CD4-positive, alpha-beta T cell treated with Interleukin-1 beta for 1 hour (primary cell): ENCODE results near the gene SLC35C1.

Experiments used
- DNase-seq, 2 donors: peaks; one replicate each; pipeline ENCODE4 v3.0.0-alpha.2; 2020 to 2022

SLC35C1 gene

DNA sequence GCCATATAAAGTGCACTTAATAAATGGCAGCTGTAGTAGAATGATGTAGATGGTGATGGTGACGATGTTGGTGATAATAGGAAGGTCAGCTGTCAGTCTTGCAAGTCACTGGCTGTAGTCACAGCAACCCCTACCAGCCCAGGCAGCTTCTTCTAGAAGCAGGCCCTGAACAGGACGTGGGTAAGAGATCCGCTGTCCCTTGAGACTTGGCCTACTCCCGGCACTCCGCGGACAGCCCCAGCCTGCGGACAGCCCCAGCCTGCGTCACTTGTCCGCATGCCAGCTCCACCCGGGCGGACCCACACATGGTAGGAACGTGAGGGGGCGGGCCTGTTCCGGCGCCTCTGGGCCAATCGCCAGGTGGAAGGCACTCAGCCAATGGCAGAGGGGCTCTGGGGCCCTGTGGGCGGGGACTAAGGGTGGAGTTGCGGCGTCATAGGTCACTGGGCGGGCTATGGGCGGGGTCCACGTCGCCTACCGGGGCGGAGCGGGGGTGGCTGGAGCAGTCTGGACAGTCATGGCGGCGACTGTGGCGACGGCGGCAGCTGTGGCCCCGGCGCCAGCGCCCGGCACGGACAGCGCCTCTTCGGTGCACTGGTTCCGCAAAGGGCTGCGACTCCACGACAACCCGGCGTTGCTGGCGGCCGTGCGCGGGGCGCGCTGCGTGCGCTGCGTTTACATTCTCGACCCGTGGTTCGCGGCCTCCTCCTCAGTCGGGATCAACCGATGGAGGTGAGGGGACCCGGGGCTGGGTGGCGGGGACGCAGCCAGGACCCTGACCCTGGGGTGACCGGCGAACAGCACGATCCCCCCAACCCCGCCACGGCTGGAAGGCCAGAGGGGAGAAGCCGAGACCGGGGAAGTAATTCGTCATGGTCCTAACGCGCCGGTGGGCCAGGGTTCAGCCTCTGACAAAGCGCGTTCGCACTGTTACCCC, 42.3 kb downstream of the SLC35C1 start, which contains the start of gene CRY2:
Gene CRY2, plus strand, starts transcription at position 502 of the 937 bp plus-strand sequence. Its CDS starts 16 bp downstream, at position 518.
- peak; percentile 99 for DNase-seq

DNA sequence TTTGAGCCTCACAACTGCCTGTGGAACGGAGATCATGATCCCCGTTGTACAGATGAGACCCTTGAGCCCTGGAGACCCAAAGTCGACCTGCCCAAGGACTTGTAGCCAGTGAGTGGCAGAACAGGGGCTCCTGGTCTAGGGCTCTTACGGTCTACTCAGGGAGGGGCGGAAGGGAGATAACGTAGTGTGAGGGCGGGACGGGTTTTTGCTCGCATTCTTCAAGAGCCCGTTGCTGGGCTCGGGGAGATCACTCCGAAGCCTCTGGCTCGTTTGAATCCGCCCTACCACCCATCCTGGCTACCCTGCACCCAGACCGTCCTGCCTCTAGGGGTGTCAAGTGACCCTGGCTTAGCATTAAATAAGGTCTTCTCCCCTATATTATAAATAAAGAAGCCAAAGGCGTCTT, 43.0 kb downstream of the SLC35C1 start:
- peak; percentile 64 to 67 for DNase-seq

DNA sequence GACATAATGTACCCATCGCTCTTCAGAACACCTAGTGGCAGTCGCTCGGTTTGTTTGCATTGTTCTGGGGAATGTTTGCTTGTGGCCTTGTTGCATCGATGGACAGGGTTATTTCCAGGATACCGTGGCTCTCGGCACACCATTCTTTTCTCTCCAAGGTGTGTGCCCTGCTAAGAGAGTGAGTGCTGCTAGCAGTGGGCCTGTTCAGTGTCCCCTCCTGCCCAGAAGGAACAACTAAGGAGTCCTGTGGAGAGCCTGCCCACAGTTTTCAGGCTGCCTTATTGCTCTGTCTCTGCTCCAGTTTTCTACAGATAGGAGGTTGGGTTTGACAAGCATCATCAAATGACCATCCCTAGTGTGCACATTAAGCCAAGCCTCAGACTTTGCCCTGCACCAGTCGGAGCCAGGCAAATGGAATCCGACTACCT, 43.7 kb downstream of the SLC35C1 start:
- no peak for DNase-seq

DNA sequence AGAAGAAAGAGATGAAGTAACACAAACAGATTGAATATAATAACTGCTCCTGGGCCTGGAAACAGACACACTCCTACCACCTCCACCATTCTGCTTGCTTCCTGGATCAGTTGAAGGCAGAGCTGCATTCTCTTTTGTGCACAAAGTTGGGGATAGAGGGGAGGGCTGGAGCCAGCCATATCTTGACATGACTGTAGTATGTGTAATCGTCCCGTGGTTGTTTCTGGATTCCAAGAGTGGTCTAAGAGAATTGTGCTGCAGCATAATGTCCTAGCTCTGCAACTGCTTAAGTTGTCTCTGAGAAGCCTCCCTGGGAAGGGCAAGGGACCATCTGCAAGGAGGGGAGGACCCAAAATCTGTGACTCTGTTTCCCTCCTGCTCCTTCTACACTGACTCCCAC, 45.5 kb downstream of the SLC35C1 start:
- DNase-seq, result no peak

DNA sequence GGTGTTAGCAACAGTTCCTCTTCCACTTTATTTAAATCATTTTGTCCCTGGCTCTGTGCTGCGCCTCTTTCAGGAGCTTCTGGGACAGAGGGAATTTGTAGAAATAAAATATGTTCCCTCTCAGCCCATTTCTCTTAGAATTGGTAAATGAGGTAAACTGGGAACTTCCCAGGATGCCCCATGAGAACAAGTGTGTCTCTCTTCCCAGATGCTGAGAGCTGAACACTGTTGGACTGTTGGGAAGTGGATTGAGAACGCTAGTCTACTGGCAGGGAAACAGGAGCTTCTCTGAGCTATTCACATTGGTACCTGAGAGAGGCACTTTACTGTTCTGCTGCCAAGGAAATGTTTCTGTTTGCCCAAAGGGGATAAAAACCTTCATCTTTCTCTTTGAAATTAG, 46.3 kb downstream of the SLC35C1 start:
- DNase-seq, result no peak

DNA sequence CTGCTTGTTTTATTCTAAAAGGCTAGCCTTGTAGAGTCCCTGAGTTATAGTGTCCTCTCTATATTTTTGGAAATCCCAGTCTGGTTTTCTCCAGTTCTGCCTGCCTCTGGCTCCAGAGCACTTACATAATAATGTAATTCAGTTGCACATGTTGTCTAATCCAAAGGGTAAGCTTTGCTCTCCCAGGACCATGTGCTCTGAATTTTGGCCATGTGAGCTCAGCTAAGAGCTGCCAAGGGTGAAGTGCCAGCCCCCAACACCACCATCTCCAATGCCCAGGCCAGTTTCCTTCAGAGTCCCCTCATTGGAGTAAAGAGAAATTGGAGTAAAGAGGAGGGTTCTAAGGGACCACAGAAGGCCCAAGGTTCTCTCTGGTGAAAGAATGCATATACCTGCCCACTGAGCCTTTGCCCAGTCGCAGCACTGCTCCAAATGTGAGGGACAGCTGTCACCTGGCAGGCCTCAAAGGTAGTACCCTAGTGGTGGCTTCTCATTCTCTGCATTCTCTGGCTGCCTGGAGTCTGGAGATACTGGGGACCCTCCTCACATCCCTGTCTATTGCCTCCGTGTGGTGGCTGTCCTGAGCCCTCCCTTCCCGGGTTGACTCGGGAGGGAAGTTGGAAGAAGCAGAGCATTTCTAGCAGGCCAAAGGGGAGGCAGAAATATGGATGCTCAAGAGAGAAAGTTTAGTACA, 47.2 kb downstream of the SLC35C1 start:
- DNase-seq, result no peak

DNA sequence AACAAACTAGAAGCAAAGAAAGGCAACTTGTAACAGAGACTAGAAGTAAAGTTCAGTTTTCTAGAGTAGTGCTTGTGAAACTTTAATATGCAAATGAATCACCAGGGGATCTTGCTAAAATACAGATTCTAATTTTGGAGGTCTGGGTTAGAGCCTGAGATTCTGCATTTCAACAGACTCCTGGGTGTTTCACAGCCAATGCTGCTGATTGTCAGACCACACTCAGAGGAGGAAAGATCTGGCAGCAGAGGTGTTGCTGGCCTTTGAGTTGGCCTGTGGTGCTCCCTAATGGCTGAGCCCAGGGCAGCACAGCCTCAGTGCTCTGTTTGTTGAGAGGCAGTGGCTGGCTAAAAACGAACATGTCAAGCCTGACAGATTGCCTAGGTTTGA, 47.8 kb downstream of the SLC35C1 start:
- DNase-seq, result no peak

DNA sequence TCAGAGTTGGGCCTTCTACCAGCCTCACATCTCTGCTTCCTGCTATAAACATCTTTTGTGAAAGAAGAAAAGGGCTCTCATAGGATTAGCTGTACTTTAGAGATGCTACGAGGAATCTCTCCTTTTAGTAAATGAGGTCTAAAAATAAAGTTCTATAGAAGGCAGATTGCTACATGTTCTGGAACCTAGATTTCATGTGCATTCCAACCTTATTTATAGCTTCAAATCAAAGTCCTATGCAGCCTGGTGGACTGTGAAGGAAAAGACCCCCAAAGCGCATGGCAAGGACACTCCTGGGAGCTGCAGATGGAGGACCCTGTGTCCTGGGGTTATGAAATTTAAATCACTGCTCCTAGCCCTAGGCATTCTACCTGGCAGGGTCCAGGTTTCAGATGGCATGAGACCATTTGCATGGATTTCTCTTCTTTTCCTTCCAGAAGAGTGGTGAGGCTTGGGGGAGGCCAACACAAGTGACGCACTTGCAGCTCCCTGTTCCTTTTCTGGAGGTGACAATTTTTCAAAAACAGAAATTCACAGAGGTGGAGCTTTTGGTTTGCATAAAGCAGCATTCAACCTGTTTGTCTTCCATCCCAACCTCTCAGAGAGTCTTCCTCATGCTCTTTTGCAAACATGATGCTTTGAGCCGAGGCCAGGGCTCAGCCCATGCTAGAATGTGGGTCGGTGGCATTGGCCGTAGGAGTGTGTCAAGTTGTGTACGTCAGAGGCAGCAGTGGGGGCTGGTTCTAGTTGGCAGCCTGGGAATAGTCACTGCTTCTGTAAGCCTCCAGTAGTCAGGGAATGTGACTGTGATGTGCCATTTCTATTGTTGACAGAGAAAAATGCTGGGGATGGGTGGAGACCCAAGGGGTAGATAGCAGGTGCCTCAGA, 48.6 kb downstream of the SLC35C1 start:
- DNase-seq, result no peak

DNA sequence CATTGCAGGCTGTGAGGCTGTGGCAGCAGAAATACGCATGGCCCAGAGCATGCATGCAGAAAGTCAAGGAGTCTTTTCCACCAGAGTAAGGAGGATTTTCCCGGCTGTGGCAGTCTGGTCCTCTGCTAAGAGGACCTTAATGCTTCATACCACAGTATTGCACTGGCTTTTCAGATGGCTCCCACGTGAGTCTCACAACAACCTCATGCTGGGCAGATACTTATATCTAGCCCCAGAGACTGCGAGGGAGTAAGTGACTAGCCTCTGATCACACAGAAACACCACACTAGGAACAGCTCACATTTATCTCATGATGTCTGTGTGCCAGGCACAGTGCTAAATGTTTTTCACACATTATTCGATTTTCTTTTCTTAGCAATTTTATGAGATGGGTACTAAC, 50.4 kb downstream of the SLC35C1 start:
- DNase-seq, result no peak

DNA sequence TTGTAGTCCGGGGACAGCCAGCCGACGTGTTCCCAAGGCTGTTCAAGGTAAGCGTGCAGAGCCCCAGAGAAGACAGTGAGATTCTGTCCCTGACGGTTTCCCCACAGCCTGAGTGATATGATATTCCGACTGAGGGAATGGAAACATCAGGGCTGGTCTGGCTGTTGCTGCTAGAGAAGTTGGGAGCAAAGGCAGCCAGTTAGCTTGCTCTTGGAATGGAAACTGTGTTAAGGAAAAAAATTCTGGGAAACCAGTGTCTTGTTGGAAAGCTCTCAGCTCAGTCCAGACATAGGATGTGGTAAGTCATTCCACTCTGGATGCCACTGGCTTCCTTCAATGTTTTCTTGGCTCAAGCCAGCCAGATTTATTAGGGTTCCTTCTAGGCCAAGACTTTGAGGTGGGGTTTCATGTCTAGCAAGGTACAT, 51.1 kb downstream of the SLC35C1 start:
- DNase-seq, result no peak

DNA sequence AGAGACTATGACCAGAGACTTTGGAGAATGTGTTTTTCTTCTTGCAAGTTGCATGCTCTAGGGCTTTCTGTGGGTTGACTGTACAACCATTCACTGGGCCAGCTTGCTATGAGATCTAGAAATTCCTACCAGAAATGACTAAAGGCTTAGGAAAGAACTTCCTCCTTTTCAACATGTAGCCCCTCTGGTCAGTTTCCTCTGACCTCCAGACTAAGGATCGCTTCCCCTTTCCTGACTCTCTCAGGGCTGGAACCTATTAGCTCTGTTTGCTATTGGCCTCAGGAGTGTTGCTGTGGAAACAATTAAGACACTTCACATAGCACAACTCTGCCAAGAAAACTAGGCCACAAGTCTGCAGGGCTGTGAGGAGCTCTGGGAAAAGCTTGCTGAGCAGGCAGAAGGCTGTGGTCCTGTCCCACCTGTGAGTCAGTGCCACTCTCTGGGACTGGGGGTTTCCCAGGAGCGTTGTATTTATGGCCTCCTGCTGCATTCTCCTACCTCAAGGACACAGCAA, 53.1 kb downstream of the SLC35C1 start:
- DNase-seq, result peak in 1 of 2 donors; percentile 50

DNA sequence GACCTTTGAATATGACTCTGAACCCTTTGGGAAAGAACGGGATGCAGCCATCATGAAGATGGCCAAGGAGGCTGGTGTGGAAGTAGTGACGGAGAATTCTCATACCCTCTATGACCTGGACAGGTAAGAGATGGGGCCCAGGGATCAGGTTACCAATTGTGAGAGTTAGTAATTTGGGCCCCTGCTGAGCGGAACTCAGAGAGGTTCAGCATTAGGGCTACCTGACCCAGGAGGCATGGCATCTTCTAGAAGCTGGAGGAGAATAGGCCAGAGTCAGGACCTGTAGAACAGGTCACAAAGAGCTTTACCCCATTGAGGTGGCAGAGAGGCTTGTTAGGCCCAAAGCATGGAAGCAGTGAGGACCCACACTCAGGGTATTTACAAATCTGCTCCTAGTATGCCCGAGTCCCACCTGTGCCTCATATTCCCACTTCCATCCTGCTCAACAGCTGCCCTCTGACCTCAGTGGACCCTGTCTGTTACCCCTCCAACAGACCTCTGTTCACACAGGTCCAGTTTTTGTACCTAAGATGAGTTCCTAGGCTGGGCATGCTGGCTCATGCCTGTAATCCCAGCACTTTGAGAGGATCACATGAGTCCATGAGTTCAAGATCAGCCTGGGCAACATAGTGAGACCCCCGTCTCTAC, 53.9 kb downstream of the SLC35C1 start:
- no peak for DNase-seq

DNA sequence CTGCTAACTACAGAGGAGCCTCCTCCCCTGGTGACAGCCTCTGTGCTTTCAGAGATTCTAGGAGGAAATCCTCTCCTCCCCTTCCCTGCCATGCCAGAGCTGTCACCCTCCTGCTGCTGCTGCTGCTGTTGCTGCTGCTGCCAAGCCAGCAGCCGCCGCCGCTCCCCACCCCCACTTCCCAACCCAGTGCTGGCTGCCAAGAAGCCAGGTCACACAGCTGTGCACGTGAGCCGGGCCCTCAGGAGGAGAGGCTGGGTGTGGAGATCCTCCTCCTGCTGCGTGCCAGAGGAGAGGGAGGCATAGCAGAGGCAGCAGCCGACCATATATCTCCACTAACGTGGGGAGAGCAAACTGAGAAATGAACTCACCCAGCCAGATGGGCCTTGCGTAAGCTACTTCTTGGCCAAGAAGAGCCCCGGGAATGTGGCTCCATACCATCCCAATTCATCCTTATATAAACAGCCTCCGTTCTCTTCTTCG, 54.8 kb downstream of the SLC35C1 start:
- DNase-seq, result no peak

DNA sequence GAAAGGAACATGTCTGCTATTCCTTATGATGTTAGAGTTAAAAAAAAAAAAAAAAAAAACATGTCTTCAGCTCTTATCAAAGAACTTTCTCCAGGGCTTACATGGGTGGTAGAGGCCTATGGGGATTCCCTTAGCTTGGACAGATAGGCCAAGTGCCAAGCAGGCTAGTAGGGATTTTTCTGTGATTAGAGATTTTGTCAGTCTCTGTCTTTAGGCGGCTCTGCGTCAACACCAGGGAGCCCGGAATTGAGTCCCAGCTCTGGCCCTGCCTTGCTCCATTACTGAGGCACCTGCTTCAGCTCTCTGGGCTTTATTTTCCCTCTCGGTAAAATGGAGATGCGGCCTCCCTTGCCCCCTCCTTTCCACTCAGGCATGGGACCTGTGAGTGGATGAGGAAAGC, 55.4 kb downstream of the SLC35C1 start:
- no peak for DNase-seq

DNA sequence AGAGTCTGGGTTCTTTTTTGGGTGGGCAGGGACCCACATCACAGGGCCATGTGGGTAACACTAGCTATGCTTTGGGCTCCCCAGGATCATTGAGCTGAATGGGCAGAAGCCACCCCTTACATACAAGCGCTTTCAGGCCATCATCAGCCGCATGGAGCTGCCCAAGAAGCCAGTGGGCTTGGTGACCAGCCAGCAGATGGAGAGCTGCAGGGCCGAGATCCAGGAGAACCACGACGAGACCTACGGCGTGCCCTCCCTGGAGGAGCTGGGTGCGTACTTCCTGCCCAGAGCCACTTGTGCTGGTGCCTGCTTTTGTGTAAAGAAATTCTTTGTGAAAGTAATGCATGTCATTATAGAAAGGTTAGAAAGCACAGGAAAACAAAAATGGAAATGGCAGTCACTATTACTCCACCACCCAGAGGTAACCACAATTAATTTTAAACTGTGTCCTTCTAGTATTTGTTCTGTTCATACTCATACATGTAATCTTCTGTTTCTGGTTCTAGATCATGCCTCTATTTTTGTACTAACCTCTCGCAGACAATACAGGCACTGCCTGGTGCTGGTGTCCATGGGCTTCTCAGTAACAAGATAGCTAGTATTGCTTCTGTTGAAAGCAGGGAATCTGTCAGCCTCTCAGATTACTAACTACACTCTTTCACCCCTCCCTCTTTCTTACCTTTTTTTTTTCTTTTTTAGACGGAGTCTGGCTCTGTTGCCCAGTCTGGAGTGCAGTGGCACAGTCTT, 56.0 kb downstream of the SLC35C1 start:
- no peak for DNase-seq
